ENCODE results near the gene TMEM238L.

Gene TMEM238L

DNA sequence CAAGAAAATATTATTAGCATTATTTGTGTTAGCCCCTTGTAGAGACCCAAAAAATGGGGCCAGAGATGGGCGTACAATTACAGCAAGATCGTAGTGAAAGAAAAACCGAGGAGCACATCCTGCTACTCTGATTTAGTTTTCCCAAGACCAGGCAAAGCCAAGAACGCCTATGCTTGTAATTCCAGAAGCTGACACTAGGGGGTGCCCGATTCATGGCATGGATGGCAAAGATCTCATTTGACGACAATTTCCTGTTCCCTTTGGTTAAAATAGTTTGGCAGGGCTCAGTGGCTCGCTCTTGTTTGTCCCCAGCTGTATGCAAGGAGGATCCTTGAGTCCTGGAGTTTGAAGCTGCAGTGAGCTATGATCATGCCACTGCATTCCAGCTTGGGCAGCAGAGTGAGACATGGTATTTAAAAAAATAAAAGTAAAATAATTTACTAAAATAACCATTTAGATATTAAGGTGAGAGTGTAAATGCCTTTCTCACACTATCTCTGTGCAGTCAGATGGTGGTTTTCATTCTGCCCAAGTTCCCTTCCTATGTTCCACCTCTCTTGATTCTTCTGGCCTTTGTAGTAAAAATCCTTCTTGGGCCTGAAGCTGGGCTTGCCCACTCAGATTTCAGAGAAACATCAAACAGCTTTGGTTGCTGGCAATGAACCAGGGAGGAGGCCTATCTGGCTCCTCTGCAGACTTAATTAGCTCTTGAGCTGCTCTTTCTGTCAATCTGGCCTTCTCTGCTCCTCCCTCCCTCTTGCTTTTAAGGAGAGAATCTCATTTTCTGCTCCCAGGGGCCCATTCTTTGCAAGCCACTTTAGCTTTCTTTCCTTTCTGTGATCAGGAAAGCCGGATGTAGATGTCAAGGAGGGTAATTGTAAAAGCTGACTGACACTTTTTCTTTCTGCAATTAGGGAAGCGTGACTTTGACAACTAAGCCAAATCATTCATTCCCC, 31.2 kb downstream of the TMEM238L start:
- DNase-seq = no peak

- no peak for DNase-seq
Measured at GRCh38 chr17:10771148-10771547, 32.8 kb downstream of the TMEM238L start.

DNA sequence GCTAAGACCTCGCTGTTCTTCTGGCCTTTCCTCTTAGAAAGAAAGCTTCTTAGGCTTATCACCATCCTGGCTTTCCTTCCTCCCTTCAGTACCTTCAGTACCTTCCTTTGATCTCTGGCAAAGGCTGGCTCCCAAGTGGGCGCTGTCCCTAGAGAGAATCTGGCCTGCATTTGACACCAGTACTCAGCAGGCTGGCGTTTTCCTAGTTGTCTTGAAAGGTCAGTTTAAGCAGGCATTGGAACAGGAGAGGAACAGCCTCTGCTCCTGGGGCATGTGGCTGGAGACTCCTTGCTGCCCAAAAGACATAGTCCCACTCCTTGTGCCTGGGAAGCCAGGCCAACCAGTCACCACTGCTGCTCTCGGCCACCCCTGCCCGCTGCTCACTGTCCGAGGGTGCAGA, 34.1 kb downstream of the TMEM238L start:
- no peak for DNase-seq

- no peak for DNase-seq
Measured at GRCh38 chr17:10768750-10769251, 35.1 kb downstream of the TMEM238L start.

GRCh38 chr17:10767232-10767631, 36.7 kb downstream of the TMEM238L start:
- DNase-seq = no peak

DNA sequence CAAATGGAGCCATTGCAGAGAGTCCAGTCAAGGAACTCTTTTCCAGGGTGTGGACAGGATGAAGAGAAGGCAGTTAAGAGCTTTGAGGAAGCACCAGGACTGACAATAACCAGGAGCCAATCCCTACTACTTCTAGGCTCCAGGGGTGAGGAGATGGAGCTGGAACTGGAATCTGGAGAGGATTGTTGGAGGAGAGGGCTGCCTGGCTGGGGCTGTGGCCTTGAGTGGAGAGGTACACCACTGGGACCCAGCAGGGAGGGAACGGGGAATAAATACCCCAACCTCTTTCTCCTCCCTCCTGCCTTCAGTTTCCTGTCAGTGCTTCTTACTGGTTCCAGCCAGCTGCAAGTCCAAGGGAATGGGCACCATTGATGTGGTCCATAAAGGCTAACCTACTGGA, 41.9 kb downstream of the TMEM238L start:
- no peak for DNase-seq

GRCh38 chr17:10761281-10761680, 42.6 kb downstream of the TMEM238L start:
- DNase-seq = no peak

DNA sequence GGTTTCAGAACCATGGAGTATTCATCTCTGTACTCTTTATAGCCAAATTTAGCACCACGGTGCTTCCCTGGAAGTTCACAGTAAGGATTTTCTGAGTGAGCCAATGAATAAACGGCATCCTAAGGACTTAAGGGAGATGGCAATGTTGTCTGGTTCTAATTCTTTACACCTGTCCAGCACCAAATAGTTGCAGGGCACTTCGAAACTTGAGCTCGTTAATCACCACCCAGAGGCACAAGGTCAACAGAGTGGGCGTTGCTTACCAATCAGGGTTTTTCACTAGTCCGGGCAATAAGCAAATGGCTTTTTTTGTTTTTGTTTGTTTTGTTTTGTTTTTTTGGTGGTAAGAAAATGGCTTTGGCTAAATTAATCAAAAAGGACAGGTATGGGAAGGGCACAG, 45.8 kb downstream of the TMEM238L start:
- DNase-seq = no peak

GRCh38 chr17:10757647-10758046, 46.3 kb downstream of the TMEM238L start:
- DNase-seq = no peak

DNA sequence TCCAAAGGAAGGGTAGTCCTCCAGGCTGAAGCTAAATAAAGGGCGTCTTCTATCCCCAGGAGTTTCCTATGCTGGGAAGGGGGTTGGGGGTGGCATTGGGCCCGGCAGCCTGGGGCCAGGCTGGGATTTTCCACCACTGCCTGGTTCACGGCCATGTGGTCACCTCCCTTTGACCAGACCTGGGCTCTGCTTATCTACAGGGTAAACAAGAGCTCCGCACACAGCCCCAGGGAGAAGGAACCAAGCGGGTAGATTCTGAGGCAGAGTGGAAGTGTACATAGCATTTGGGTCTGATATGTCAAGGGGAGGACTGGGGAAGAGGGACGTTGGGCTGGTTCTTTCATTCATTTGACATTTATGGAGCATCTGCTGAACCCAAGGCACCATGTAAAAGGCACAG, 46.8 kb downstream of the TMEM238L start:
- no peak for DNase-seq

GRCh38 chr17:10756619-10757018, 47.3 kb downstream of the TMEM238L start:
- DNase-seq = no peak

DNA sequence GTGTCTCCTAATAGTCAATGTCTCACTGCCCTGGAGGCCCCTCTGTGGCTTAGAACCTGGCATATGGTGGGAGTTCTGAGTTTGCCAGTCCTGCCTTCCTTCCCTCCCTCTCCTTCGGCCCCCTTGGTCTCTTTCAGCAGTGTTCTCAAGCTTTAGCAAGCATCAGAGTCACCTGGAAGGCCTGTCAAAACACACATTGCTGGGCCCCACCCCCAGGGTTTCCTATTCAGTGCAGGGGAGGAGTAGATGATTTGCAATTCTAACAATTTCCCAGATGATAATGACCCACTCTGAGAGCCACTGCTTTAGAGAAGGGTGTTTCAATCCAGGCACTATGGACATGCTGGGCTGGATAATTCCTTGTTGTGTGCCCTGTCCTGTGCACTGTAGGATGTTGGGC, 47.7 kb downstream of the TMEM238L start:
- DNase-seq = no peak

GRCh38 chr17:10755592-10756127, 48.2 kb downstream of the TMEM238L start:
- no peak for DNase-seq

DNA sequence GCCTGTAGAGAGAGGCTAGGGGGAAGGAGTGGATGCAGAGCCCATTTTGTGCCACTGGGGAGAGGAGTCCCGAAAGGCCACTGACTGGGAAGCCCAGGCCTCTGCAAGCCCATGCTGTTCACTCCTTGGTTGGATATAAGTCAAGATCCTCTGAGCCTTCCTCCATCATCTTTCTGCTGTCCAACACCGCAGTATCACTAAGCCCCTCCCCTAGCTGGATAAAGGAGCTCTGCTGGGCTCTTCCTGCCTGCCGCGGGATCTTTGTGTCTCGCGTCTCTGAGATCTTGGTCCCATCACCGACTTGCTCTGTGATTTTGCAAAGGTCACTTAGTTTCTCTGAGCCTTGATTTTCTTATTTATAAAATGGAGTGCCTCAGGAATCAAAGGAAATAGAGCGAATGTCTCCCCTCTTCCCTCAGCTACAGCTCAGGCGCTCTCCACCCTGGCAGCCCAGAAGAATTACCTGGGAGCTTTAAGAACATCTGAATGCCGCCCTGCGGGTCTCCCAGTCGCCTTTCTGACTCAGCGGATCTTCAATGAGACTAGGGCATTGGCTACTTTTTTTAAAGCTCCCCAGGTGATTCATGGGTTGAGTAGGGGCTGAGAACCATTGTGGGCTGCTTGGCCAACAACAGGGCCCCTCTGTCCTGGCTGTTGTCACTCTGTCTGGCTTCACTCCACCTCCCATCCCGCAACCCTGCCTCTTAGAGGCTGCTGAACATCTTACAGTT, 48.9 kb downstream of the TMEM238L start:
- no peak for DNase-seq

DNA sequence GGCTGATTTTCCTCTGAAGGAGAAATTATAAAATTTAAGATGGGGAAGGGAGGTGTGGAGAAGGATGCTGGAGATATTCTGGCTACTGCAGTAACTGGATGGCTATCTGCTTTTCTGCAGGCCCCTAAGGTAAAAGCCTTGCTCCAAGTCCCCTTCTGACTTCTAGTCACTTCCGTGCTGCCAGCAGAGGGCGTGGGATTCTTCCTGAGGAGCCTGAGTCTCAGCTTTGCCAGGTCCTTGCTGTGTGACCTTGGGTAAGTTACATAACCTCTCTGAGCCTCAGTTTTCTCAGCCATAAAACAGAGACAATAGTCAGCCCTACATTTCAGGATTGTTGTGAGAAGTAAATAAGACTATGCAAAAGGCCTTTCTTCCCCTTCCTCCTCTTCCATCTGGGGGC, 49.8 kb downstream of the TMEM238L start:
- DNase-seq = no peak

DNA sequence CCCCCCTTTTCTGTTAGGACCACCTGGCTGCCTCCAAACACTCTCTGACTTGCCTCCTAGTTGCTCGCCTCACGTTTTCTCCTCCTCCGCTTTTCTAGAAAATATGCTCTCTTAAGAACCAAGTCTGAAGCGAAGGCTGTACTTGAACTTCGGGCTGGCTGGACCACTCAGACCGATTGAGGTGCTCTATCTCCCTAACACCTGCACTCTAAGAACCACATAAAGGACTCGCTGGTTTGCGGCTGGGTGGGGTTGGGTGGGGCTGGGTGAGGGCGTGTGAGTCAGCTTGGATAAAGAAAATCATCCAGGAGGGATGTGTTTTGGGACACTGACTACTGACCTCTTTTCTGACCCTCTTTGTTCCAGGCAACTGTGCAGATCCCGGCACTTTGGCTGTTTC, 51.2 kb downstream of the TMEM238L start:
- no peak for DNase-seq

DNA sequence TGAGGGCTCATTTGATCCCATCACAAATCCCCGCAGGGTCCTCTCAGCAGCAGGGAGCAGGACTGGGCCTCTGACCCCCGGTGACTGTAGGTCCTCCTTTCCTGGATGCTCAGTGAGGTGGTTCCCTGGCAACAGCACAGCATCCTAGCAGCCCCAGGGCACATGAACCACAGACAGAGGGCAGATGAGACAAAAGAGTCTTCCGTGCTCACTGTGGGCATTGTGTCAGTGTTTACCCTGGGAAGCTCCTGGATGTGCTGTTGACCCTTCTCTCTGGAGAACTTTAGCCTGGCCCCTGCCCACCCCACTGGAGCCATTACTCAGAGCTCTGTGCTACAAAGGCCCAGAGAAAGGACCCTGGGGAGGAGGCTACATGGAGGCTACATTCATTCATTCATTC, 52.3 kb downstream of the TMEM238L start:
- DNase-seq = no peak

GRCh38 chr17:10750210-10750609, 53.7 kb downstream of the TMEM238L start:
- no peak for DNase-seq

- no peak for DNase-seq
Measured at GRCh38 chr17:10748531-10749181, 55.2 kb downstream of the TMEM238L start.

- no peak for DNase-seq
Measured at GRCh38 chr17:10745231-10745630, 58.7 kb downstream of the TMEM238L start.
